Fibroblast of skin of right quadriceps (primary cell): ENCODE measurements around the gene CFAP410.
"Not testable (repeated sequence)": the region's sequence is repeated elsewhere in the genome, so short reads cannot be mapped to it uniquely, and the experiment has no call there.

ENCODE experiments used
- DNase-seq: peaks from one replicate; pipeline ENCODE4 v3.0.0-alpha.2; 2013

Gene CFAP410

GRCh38 chr21:44316277-44316900 lies 22.8 kb downstream of the CFAP410 start:
- no peak for DNase-seq

DNA sequence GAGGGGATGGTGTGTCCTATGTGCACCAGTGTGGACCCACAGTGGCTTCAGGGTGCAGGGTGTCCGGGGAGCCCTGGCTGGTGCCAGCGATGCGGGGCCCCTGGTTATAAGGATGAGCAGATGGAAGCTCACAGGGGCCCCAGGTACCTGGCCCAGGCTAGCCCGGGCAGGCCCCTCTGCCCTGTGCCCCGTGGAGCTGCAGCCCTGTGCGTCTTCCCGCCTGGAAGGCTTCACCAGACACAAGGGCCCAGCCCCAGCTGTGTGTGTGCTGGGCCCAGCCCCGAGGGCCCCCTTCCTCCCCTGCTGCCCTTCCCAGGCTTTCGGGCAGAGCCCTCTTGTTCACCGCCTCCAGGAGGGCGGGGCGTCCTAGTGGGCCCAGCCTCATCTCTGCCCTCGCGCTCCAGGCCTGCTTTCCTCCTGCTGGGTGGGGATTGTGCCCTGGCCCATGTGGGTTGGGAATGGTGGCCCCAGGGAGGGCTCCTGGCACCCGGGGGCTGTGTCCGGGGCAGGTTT lies 23.4 kb downstream of the CFAP410 start:
- DNase-seq = no peak

- DNase-seq = no peak
Observed at GRCh38 chr21:44314561-44314960, 24.6 kb downstream of the CFAP410 start.

GRCh38 chr21:44314128-44314527 lies 25.1 kb downstream of the CFAP410 start:
- no peak for DNase-seq

DNA sequence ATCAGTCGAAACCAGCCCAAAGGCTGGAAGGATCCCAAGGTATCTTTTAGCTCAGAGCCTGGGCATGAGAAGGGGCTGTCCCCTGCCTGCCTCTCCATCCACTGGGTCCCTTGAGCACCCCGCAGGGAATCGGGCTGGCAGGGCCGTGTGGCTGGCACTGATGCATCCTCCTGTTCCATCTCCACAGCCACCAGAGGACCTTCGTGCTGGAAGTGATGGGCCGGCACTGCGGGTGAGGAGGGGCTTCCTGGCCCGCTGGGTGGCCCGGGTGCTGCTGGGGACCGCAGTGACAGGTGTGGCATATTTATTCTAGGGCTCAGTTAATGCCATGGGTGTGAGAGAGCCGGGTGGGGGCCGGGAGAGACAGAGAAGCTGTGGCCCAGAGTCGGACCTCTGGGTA lies 25.7 kb downstream of the CFAP410 start:
- no peak for DNase-seq

- no peak for DNase-seq
Observed at GRCh38 chr21:44312716-44313115, 26.5 kb downstream of the CFAP410 start.

GRCh38 chr21:44312089-44312488 lies 27.1 kb downstream of the CFAP410 start:
- no peak for DNase-seq

DNA sequence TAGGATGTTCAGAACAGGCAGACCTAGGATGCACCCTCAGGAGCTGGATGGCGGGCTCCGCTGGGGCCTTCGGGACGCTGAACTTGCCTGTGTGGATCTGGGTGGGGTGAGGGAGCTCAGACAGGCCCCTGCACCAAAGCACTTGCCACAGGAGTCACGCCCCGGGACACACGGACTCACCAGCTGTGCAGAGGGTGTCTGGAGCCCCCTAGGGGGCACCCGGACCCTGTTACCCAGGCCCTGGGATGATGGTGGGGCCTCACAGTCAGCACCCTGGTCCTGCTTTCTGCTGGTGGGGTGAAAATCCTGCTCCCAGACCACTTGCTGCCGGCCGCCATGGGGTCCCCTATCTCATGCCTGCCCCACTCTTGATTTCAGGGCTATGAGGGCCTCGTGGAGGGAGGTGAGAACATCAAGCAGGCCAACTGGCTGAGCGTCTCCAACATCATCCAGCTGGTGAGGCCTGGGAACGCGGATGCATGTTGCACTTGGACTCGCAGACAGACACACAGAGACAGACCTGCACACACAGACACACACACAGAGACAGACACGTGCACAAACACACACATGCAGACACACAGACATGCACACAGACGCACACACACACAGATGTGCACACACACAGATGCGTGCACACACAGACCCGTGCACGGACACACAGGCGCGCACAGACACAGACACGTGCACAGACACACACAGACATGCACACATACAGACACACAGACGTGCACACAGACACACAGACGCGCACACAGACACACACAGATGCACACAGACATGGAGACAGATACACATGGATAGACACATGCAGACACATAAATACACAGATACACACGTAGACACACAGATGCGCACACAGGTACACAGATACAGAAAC lies 28.3 kb downstream of the CFAP410 start:
- DNase-seq = no peak

- DNase-seq = no peak
Observed at GRCh38 chr21:44306936-44307704, 32.1 kb downstream of the CFAP410 start.

- no peak for DNase-seq
Observed at GRCh38 chr21:44305691-44306090, 33.5 kb downstream of the CFAP410 start.

DNA sequence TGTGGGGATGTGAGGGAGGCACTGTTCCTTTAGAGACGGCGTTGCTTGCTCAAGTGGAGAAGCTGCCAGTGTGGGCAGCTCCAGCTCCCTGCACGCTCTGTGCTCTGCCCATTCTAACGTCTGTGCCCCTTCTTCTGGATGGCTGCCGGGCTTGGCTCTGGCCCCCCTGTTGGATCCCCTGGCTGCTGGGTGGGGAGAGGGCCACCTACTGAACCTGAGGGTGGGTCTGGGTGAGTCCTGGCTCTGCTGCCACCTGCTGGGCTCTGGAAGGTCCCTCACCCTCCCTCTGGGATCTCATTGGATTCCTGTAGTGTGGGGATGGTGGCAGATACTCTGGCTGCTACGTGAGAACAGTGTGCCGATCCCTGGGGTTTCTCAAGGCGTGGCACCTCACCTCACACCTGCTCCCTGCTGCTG lies 34.3 kb downstream of the CFAP410 start:
- DNase-seq = peak; percentile 19

GRCh38 chr21:44304011-44304616 lies 35.1 kb downstream of the CFAP410 start:
- DNase-seq = no peak

GRCh38 chr21:44303490-44303981 lies 35.7 kb downstream of the CFAP410 start:
- no peak for DNase-seq

DNA sequence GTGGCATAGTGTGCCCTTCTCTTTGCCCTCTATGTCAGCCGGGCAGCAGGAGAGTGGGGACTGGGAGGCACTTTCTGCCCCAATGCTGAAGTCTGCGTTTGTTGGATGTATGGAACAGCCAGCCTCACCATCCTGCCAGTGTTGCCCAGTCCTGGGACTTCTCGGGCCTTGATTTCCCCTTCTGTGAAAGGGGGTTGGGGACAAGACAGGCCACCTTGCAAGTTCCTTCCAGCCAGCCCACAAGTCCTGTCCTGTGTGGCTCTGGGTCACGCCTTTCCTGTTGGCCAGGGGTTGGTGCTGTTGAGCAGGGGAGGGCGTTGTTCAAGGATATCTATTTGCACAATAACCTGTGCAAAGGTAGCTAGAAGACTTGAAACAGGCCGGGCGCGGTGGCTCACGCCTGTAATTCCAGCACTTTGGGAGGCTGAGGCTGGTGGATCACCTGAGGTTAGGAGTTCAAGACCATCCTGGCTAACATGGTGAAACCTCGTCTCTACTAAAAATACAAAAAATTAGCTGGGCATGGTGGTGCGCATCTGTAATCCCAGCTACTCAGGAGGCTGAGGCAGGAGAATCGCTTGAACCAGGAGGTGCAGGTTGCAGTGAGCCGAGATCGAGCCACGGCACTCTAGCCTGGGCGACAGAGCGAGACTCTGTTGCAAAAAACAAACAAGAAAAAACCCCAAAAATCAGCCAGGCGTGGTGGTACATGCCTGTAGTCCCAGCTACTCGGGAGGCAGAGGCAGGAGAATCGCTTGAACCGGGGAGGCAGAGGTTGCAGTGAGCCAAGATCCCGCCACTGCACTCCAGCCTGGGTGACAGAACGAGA lies 36.4 kb downstream of the CFAP410 start:
- not testable (repeated sequence) for DNase-seq

- DNase-seq = no peak
Observed at GRCh38 chr21:44301961-44302406, 37.2 kb downstream of the CFAP410 start.

DNA sequence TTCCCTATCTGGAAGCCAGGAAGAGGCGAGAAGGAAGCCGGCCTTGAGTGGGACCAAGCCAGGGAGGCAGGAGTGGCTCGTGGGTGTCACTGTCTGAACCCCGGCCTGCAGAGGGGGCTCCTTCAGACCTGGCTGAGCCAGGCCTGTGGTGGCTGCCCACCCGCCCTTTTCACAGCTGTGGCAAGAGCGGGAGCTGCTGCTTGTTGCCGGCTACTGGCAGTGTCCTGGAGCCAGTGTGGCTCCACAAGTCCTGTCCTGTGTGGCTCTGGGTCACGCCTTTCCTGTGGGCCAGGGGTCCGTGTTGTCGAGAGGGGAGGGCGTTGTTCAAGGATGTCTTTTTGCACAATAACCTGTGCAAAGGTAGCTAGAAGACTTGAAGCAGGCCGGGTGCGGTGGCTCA lies 38.0 kb downstream of the CFAP410 start:
- no peak for DNase-seq

DNA sequence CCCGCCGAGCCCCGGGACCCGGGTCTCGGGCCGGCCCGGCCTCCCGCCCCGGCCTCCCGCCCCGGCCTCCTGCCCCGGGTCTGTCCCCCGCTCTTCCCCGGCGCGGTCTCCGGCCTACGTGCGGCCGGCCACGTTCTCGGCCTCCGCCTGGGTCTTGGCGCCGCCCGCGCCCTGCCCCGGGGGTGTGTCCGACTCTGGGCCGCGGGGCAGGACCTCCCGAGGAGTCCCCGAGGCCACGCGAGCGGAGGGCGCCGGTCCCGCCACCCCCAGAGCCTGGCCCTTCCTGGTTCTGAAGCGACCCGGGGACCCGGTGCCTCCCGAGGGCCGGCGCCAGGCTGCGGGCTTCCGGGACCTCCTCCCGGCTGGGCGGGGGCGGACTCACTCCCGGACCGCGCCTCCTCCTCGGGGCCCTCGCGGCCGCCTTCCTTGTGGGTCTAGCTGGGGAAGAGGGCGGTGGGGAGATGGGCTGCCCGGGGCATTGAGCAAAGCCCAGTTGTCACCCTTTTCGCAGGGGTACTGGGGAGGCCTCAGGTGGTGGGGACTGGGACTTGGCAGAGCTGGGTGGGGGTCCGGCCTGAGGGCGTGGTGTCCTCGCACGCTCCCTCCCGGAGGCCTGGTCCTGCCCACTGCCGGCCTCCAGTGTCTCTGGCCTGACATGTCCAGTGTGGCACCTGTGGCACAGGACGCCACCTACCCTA lies 38.8 kb downstream of the CFAP410 start:
- DNase-seq = peak; percentile 42

DNA sequence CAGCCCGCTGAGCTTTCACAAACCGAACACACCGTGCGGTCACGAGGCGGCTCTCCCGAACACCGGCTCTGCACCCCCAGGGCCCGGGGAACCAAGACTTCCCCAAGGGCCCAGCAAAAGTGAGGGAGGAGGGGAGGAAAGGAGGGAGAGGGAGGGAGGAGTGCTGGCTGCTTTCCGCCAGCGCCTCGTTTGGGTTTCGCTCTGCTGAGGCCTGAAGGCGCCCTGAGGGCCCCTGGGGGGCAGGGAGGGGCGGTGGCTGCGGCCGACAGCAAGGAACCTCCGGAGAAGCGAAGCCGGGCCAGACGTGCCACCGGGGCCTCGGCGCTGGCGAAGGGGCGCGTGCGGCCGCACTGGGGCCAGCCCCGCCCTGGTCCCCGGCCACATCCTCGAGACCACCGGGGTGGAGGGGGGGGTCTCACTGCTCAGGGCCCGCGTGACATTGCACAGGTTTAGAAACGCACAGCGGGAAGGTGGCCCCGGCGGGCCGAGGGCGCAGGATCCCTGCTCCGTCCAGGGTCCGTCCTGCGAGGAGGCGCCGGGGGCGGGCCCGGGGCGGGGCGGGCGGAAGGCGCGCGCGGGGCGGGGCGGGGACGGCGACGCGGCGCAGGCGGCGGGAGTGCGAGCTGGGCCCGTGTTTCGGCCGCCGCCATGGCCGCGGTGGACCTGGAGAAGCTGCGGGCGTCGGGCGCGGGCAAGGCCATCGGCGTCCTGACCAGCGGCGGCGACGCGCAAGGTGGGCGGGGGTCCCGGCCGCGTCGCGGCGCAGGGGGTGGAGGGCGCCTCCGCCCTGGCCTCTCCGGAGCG lies 39.5 kb downstream of the CFAP410 start, which contains the start of gene PFKL:
Gene PFKL, plus strand, starts transcription at position 596 of the 804 bp plus-strand sequence. Its CDS starts 53 bp downstream, at position 649.
- DNase-seq = peak; percentile 42

DNA sequence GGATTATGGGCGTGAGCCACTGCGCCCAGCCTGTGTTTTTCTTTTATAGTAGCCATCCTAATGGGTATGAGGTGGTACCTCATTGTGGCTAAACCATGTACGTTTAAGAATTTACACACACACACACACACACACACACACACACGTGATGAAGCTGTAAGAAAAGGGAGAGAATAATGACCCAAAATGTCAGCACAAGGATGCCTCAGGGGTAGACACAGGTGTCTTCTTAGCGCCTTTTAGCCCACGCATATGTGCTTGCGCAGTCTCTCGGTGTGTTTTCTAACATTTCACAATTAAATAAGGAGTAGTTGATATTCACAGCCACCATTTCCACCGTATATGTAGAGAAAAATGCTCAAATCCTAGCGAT lies 40.1 kb downstream of the CFAP410 start:
- no peak for DNase-seq

DNA sequence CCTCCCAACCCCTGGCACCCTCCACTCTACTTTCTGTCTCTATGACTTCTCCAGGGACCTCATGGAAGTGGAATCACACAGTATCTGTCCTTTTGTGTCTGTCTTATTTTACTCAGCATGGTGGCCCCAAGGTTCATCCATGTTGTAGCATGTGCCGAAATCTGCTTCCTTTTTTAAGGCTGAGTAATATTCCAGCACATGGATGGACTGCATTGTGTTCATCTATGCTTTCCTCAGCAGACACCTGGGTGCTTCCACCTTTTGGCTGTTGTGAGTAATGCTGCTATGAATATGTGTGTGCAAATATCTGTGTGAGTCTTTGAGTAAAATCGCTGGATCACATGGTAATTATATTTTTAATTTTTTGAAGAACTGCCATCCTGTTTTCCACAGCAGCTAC lies 40.9 kb downstream of the CFAP410 start:
- peak; percentile 31 for DNase-seq
